H1 (cell line): ENCODE results near the gene CBARP. TPM values are rescaled to one million over a fixed set of nuclear protein-coding genes. Genes with fewer than 3 reads are reported as not detected.

ENCODE experiments used
- CBX8 ChIP-seq: fragments of 300-800, 300-1000 bp; sonication (generic); IDR thresholded peaks from 2 replicates; pipeline ENCODE4 v1.7.1; 2016; ENCODE audit warnings: low read depth, low read length, borderline replicate concordance
- polyA plus RNA-seq, 7 experiments: library from polyadenylated mRNA; depleted of rRNA in 3 of 7; stranded (reverse) in 5 of 7; unstranded in 2 of 7; fragments of >200 nt in 5 of 7; fragments of 200-250 nt in 2 of 7; gene quantifications; 1 replicate in 5 of 7; 2 replicates in 1 of 7; 4 replicates in 1 of 7; pipeline versions ENCODE4 v1.2.1 to v1.2.3, GENCODE V29; 2011 to 2013; ENCODE audit warnings: missing spikeins in 2 of 7, mixed read lengths in 2 of 7
- total RNA-seq: library from RNA; stranded (reverse); fragmentation: NEBNext Ultra II Directional; extraction: Animal tissue kit (Norgen Biotek cat#: 25700); gene quantifications from 2 replicates; pipeline ENCODE4 v1.2.1, GENCODE V29; 2021

CBARP gene
- total and polyA plus RNA-seq, 2 of the 8 experiments (the other 6 are each of a cell fraction or from before 2014, with no cell fraction given) = 4.9 to 14.7 TPM

GRCh38 chr19:1218751-1219567, 18.8 kb downstream of the CBARP start (continued):
- no peak for TF ChIP-seq CBX8
